Right cardiac atrium (tissue), 5 donors: ENCODE measurements around the gene SIM1. TPM values are rescaled to one million over a fixed set of nuclear protein-coding genes. Genes with fewer than 3 reads are reported as not detected.

Experiments
- ATAC-seq, 2 donors: fragments of 200-7000 bp; cut with Tn5 transposase; one replicate each; pipeline versions ENCODE4 v1.8.0 to v1.9.1; 2020; ENCODE audit warnings: moderate library complexity in 2 of 2, mild to moderate bottlenecking in 1 of 2
- DNase-seq, 3 donors: peaks; one replicate each; pipeline ENCODE4 v3.0.0-alpha.2; 2020
- H3K27ac ChIP-seq: one replicate; pipeline ENCODE4 v1.5.1; 2013; ENCODE audit warnings: mild to moderate bottlenecking, low read length, control low read depth, moderate library complexity
- H3K27me3 ChIP-seq: one replicate; pipeline ENCODE4 v1.6.1; 2013; ENCODE audit not compliant: control insufficient read depth, insufficient read depth
- H3K4me1 ChIP-seq: one replicate; pipeline ENCODE4 v1.6.1; 2013; ENCODE audit warnings: low read length; ENCODE audit not compliant: control insufficient read depth, insufficient read depth
- H3K4me3 ChIP-seq: one replicate; pipeline ENCODE4 v1.5.1; 2013; ENCODE audit warnings: low read length, control low read depth
- H3K9me3 ChIP-seq: one replicate; pipeline ENCODE4 v1.6.1; 2013; ENCODE audit warnings: low read length; ENCODE audit not compliant: control insufficient read depth
- WGBS: extraction: QIAGEN DNeasy Blood & Tissue Kit; methylation state at CpG from one replicate; pipeline ENCODE4 v1.1.7; 2013; 5-methylcytosine and 5-hydroxymethylcytosine counted together
- intact Hi-C, 4 donors: fragments of 100-400 bp; cut with DNase I; formaldehyde crosslinking; loops; one replicate each; pipeline versions ENCODE4 v1.11.0 to v1.14.0; 2022 to 2023
- polyA plus RNA-seq: library from polyadenylated mRNA; stranded (reverse); fragments of 200-250 nt; gene quantifications from one replicate; pipeline ENCODE4 v1.2.3, GENCODE V29; 2013
- total RNA-seq, 4 donors: library from RNA; stranded (reverse); fragmentation: NEBNext Ultra II Directional; extraction: Animal tissue kit (Norgen Biotek cat#: 25700); gene quantifications; one replicate each; pipeline ENCODE4 v1.2.1, GENCODE V29; 2021
- donor health status: healthy with polysubstance abuse.
- donor health status: DM: no; HTN: yes; CAD: no.
- donor health status: DM: no; HTN: no; CAD: no.
- donor health status: DM: no; HTN: yes; CAD: no; lungs with severe emphysema.
- donor health status: DM: yes; HTN: yes; CAD: no.

Gene SIM1
- total and polyA plus RNA-seq, 5 donors, result not detected

DNA sequence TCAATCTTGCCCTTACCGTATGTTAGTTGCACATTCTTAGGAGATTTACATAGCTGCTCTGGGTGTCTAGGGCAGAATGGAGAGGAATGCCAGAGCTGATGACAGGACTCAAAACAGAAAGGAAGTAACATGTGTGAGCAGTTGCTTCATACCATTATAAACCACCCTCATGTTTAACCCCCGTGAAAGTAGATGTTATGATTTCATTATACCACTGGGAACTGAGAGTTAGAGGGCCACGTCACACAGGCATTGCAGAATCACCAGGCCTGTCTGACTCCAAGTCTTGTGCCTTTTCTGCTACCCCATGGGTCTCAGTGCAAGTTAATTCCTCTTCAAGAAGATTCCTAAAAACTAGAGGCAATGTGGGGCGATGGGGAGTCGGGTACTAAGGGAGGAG, 23.5 kb upstream of the SIM1 start:
- Histone ChIP-seq H3K27ac (no peak overlapping the region), H3K9me3 (no peaks in the 10 kb centered on the region), H3K4me1 (no peaks in the 10 kb centered on the region), H3K4me3 (no peak overlapping the region), H3K27me3 (peaks cover under 1% of the 10 kb centered on the region)
- ATAC-seq (no peak), DNase-seq (no peak)
- WGBS, result 82% methylated on average over 5 of the region's 5 CpGs
- intact Hi-C loops, result loop anchor here in 1 of 4 donors (10.0 kb wide), 1 partner anchor 373 kb away; no protein-coding TSS in a partner anchor

DNA sequence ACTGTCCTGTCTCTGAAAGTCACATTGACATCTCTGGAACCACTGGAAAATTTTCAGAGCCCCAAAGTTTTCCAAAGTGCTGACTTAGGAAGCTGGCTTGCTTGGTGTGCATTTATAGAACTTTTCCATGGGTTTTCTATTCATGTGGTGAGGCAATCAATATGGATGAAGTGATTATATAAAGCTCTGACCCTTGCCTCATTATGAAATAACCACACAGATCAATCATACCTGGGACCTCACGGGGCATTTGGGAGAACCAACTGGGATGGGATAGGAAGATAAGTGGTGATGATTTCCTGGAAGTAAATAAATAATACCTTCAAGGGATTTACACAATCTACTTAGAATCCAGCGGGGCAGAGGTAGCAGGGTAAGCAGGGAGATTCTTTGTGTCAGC, 22.9 kb upstream of the SIM1 start:
- WGBS, result 91% methylated on average over 2 of the region's 2 CpGs
- Histone ChIP-seq H3K4me1 (no peaks in the 10 kb centered on the region), H3K27me3 (no peaks in the 10 kb centered on the region), H3K9me3 (no peaks in the 10 kb centered on the region), H3K27ac (no peak overlapping the region), H3K4me3 (no peak overlapping the region)
- intact Hi-C loops, result loop anchor here in 1 of 4 donors (10.0 kb wide), 1 partner anchor 373 kb away; no protein-coding TSS in a partner anchor
- ATAC-seq, result no peak
- DNase-seq, result no peak

GRCh38 chr6:100485268-100485667, 20.5 kb upstream of the SIM1 start:
- no peaks in the 10 kb centered on the region for H3K9me3 ChIP-seq
- H3K27me3 ChIP-seq, result no peaks in the 10 kb centered on the region
- no peak overlapping the region for H3K27ac ChIP-seq
- intact Hi-C loops, result loop anchor here in 1 of 4 donors (10.0 kb wide), 1 partner anchor 370 kb away; no protein-coding TSS in a partner anchor
- ATAC-seq (no peak), DNase-seq (no peak)
- no peaks in the 10 kb centered on the region for H3K4me1 ChIP-seq
- H3K4me3 ChIP-seq, result no peak overlapping the region

- Histone ChIP-seq H3K4me1 (no peaks in the 10 kb centered on the region), H3K9me3 (no peaks in the 10 kb centered on the region), H3K27me3 (no peaks in the 10 kb centered on the region), H3K27ac (no peak overlapping the region), H3K4me3 (no peak overlapping the region)
- intact Hi-C loops, result loop anchor here in 1 of 4 donors (10.0 kb wide), 1 partner anchor 370 kb away; no protein-coding TSS in a partner anchor
- DNase-seq (no peak), ATAC-seq (no peak)
- WGBS, result 75% methylated on average over 5 of the region's 5 CpGs
These were observed 19.8 kb upstream of the SIM1 start for GRCh38 chr6:100484474-100484873.

- 61% methylated on average over 2 of the region's 2 CpGs for WGBS
- intact Hi-C loops, result loop anchor here in 1 of 4 donors (10.0 kb wide), 1 partner anchor 368 kb away; no protein-coding TSS in a partner anchor
- ATAC-seq (no peak), DNase-seq (no peak)
- no peak overlapping the region for H3K4me3 ChIP-seq
- H3K27ac ChIP-seq, result no peak overlapping the region
- H3K27me3 ChIP-seq, result no peaks in the 10 kb centered on the region
- no peaks in the 10 kb centered on the region for H3K9me3 ChIP-seq
- H3K4me1 ChIP-seq, result no peaks in the 10 kb centered on the region
These were observed 18.0 kb upstream of the SIM1 start for GRCh38 chr6:100482698-100483097.

GRCh38 chr6:100479179-100480035, 14.7 kb upstream of the SIM1 start:
- no peaks in the 10 kb centered on the region for H3K27me3 ChIP-seq
- no peaks in the 10 kb centered on the region for H3K9me3 ChIP-seq
- no peaks in the 10 kb centered on the region for H3K4me1 ChIP-seq
- intact Hi-C loops, result loop anchor here (5.0 to 10.0 kb wide), 3 partner anchors 365 to 477 kb away; no protein-coding TSS in a partner anchor
- no peak overlapping the region for H3K27ac ChIP-seq
- WGBS, result 58% methylated on average over 3 of the region's 3 CpGs
- ATAC-seq (peak in 1 of 2 donors; percentile 55), DNase-seq (no peak)
- H3K4me3 ChIP-seq, result no peak overlapping the region

- no peak for DNase-seq
- intact Hi-C loops, result loop anchor here (5.0 to 10.0 kb wide), 3 partner anchors 361 to 473 kb away; no protein-coding TSS in a partner anchor
- no peak for ATAC-seq
- Histone ChIP-seq H3K27ac (no peak overlapping the region), H3K27me3 (peaks cover 3% of the 10 kb centered on the region), H3K4me3 (no peak overlapping the region), H3K9me3 (no peaks in the 10 kb centered on the region), H3K4me1 (no peaks in the 10 kb centered on the region)
- 79% methylated on average over 10 of the region's 10 CpGs for WGBS
These were observed 11.0 kb upstream of the SIM1 start for GRCh38 chr6:100475554-100476320.

- Histone ChIP-seq H3K4me3 (no peak overlapping the region), H3K4me1 (no peaks in the 10 kb centered on the region), H3K9me3 (no peaks in the 10 kb centered on the region), H3K27me3 (peaks cover 3% of the 10 kb centered on the region), H3K27ac (no peak overlapping the region)
- ATAC-seq, result no peak
- DNase-seq, result no peak
- intact Hi-C loops, result loop anchor here in 2 of 4 donors (10.0 kb wide), 1 partner anchor 358 kb away; no protein-coding TSS in a partner anchor
- 34% methylated on average over 1 of the region's 1 CpG for WGBS
These were observed 8.5 kb upstream of the SIM1 start for GRCh38 chr6:100473182-100473581.

DNA sequence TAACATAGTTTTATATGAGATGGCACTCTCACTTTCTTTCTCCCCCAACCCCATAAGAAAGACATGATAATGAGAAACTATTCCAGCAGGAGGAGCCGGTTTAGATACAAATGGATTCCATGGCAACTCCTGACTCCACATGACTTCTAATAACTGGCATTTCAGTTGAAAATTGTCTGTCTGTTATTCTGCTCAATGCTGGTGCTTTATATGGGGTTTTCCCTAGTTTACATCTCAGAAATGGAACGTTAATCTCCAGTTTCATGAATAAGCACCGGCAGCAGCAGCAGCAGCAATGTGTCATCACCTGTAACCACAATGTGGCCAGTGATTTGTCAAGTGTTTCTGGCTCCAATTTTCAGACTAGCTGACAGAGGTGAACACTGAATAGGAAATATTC, 8.0 kb upstream of the SIM1 start:
- Histone ChIP-seq H3K27me3 (peaks cover 3% of the 10 kb centered on the region), H3K4me1 (no peaks in the 10 kb centered on the region)
- WGBS, result 15% methylated on average over 3 of the region's 3 CpGs

GRCh38 chr6:100470422-100471120, 5.8 kb upstream of the SIM1 start:
- H3K27me3 ChIP-seq, result peaks cover 3% of the 10 kb centered on the region
- no peak overlapping the region for H3K4me3 ChIP-seq
- DNase-seq, result no peak
- ATAC-seq, result no peak
- no peaks in the 10 kb centered on the region for H3K9me3 ChIP-seq
- 75% methylated on average over 5 of the region's 5 CpGs for WGBS
- H3K27ac ChIP-seq, result no peak overlapping the region
- no peaks in the 10 kb centered on the region for H3K4me1 ChIP-seq
- intact Hi-C loops, result loop anchor here in 2 of 4 donors (10.0 kb wide), 1 partner anchor 356 kb away; no protein-coding TSS in a partner anchor

More for the DNA sequence above, 8.0 kb upstream of the SIM1 start:
- no peak overlapping the region for H3K4me3 ChIP-seq
- H3K27ac ChIP-seq, result no peak overlapping the region
- ATAC-seq (no peak), DNase-seq (no peak)
- no peaks in the 10 kb centered on the region for H3K9me3 ChIP-seq
- intact Hi-C loops, result loop anchor here in 2 of 4 donors (10.0 kb wide), 1 partner anchor 358 kb away; no protein-coding TSS in a partner anchor
